ENCODE results near the gene POMGNT1.
A peak's percentile ranks its signal among the peaks of the same experiment; 100 is the strongest.

Gene POMGNT1

DNA sequence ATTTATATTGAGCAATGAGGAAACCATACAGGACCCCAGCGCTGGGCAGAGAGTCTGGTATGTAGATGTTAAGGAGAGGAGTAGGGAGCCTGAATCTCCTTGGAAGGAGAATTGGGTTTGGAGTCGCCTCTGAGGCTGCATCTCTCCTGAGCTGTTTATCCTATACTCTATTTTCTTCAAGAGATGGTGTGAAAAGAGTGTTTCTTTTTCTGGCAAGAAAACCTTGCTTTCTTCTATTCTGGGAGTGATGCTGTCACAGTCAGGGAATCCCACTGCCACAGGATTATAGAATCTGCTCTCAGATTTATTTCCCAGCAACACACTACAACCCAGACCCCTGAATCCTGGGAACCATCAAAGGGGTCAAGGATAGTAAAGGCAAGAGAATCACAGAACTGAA is 8.2 kb upstream of the POMGNT1 start:
- no peak for DNase-seq

- DNase-seq: no peak
Measured at GRCh38 chr1:46205791-46206190, 7.6 kb upstream of the POMGNT1 start.

DNA sequence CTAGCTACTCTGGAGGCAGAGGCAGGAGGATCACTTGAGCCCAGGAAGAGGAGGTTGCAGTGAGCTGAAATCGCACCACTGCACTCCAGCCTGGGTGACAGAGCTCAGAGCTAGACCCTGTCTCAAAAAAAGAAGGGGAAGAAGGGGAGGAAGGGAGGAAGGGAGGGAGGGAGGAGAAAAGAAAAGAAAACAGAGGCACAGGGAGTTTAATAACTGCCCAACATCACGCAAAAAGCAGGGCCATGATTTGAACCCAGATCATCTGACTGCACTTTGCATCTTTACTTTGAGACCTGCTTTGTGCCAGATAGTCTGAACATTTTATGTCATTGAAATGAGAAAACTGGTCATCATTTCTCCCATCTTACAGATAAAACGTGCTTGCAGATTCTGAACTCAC is 6.9 kb upstream of the POMGNT1 start:
- DNase-seq: no peak

- DNase-seq: no peak
Measured at GRCh38 chr1:46204406-46204742, 6.1 kb upstream of the POMGNT1 start.

DNA sequence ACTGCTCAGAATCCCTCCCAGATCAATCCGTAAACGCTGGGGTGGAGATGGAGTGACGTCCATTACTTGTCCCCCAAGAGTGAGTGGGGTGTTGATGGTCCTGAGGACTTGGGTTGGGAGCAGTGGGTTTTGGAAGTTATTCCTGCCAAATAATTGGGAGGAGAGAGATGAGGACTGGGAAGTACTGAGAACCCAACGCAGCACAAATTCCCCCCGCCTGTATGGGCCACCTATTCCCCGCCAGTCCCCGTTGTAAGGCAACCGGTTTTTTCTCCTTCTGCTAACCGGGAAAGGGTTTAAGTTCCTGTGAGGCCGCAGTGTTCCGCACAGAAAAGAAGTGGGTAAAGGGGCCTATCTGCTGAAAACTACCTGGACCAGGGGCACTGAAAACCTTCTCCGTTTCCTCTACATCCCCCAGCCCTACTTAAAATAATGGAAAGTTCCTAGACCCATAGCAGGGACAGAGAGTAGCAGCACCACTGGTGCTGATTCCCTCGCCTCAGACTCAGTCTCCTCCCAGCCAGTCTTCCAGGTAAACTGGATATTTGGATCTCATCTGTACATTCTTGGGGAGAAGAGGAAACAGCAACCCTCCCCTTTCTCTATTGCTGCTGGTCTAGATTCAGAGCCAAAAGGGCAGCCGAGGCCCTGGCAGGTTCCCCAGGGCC is 5.6 kb upstream of the POMGNT1 start:
- DNase-seq: no peak

- DNase-seq: no peak
Measured at GRCh38 chr1:46199233-46199749, 1.1 kb upstream of the POMGNT1 start.

- no peak for DNase-seq
Measured at GRCh38 chr1:46197560-46197963, 672 bp downstream of the POMGNT1 start.

GRCh38 chr1:46196609-46197008 is 1.6 kb downstream of the POMGNT1 start:
- DNase-seq: no peak

DNA sequence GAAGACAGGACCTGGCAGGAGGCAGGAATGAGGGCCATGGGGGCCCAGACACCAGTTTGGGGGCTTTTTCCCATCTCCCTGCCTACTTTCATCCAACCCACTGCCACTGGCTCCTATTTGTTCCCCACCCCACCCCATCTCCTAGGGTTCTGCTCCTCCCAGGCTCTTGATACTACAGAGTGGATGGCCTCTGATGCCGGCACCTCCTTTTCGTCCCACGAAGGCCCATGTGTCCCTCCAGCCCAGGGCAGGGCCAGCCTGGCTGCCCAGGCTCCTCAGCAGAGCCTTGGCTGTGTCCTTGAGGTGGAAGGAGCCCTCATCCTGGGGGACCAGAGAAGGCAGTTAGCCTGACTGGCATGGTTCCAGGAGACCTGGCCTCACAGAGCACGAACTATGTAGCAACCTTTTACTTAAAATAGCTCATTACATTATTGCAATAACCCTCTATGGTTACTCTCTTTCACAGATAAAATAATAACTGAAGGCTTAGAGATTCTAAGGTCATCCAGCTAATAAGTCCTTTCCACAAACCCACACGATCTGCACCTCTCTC is 3.5 kb downstream of the POMGNT1 start:
- DNase-seq: no peak

DNA sequence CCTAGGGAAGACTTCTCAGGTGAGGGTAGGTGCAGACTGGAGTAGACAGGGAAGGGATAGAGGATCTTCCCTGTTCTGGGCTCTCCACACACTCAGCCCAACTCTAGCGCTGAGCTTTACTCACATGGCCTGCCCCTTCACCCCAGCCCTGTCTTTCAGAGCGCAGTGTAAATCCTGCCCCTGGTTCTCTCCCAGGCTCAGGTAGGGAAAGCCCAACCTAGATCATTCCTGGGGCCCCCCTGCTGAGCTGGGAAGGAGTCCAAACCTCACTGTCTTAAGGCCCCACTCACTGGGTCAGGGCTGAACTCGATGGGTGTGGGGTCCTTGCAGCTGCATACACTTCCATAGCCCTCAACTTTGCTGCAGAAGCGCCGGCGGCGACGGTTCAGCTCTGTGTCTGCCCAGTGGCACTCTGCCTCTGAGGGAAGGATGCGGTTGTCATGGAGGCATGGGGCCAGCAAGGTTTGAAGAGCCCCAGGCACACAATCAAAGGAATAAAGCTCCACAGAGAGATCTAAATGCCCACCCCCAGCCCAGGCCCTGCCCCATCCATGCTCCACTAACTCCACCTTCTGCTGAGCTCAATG is 4.2 kb downstream of the POMGNT1 start:
- no peak for DNase-seq

GRCh38 chr1:46193285-46193684 is 4.9 kb downstream of the POMGNT1 start:
- no peak for DNase-seq

DNA sequence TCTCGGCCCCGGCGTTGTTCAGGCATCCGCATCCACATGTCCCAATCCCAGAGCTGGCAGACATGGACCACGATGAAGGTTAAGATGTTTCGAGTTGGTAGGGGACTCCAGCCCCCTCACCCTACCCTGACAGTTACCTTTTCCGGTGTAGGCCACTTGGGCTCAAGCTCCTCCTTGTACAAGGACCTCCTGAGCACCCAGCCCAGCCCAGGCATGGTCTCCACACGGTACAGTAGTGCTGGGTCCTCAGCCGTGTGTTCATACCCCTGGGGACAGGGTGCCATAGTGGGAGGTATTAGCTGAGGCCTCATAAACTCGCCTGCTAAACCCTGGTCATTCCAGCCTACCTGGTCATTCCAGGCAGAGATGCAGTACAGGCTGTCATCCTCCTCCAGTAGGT is 6.1 kb downstream of the POMGNT1 start:
- no peak for DNase-seq

DNA sequence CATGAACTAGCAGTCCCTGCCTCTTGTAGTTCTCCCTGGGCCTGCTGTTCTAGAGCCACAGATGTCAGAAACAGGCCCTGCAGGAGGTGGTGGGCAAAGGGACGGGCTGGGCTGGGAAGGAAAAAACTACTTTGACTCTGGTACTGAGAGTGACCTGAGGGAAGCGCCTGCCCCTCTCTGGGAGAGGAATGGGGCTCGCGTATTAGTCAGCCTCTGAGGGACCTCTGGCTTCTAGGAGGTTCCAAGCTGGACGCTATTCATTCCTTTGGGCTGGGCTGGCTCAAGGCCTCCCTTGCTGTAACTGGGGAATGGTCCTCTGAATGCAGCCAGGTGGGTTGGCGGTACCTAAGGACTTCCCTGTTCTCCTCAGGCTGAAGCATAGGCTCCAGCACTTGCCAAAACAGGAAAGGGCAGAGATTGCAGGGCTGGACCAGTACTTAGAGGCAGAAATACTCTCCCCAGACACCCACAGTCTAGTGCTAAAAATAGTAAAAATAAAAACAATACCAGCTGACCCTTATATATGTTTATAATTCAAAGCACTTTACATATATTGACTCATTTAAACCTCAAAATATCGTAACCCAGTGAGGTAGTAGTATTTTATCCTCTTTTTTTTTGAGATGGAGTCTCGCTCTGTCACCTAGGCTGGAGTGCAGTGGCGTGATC is 7.1 kb downstream of the POMGNT1 start:
- no peak for DNase-seq

DNA sequence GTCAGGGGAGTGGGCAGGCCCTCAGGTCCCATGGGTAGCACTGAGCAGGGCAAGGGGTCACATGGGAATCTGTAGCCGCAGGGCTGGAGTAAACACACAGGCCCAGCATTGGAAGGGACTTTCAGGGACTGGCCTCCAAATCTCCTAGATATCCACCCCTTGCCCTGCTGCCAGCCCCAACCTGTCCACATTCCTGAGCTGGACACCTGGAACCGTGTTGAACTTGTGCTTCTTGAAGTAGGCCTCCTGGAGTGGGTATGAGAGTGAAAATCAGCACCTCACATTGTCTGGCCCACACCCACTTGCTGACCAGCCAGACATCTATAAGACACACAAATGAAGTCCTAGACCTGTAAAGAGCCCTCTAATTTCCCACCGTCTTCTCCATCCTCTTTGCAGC is 7.7 kb downstream of the POMGNT1 start:
- DNase-seq: no peak

DNA sequence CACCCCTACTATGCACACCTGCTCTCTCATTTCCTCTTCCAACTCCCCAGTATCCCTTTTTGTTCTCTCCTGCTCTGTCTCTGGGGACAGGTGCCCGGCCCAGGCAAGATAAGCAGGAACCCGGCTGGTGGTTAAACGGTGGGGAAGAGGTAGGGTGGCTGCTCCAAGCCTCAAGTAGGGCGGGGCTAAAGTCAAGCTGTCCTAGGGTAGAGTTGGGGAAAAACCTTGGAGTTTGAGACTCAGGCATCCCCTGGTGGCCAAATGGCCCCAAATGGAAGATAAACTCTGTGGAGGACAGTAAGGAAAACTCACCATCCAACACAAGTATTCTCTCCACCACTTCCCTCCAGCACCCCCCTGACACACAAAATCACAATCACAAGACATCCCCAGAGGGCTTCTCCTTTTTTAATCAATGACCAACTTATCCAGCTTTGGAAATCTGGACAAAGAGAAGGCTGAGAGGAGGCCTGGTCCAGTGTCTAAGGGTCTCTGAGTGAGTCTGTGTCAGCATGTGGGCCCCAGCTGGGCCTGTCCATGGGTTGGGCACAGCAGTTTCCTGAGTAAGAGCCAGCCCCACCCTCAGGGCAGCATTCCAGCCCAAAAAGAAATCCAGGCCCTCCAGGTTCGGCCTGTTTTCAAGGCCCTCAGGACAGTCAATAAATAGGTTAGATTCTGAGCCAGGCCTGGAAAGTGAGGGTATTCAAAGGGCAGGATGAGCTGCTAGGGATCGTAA is 9.8 kb downstream of the POMGNT1 start:
- no peak for DNase-seq

DNA sequence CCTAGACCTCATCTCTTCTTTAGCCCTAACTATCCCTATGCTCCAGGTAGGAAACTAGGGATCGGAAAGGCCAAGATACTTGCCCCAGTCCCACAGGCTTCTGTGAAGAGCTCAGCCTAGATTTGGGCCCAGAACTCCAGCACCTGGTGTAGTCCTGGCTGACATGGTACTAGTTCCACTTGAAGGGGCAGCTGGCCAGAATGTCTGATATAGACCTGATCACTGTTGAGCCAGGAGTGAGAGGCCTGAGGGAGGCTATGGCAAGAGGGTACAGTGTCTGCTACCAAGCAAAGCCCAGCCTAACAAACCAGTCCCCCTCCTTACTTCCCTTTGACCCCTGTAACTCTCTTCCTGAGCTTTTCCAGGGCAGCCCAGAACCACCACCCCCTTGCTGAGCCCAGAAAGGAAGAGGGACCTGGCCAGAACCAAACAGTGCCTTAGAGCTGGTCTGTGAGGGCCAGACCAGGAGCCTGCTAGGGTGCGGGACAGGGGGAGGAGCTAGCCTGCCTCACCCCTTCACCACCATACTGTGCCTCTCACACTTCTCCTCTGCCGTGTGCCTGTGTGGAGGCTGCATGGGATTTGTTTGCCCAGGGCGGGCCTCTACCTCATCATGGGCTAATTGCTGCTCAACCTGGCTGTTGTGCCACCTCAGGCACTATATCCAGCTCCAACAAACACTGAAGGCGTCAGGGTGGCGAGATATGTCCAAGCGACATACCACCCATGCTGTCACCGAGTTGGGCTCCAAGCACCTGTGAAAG is 10.9 kb downstream of the POMGNT1 start:
- no peak for DNase-seq

DNA sequence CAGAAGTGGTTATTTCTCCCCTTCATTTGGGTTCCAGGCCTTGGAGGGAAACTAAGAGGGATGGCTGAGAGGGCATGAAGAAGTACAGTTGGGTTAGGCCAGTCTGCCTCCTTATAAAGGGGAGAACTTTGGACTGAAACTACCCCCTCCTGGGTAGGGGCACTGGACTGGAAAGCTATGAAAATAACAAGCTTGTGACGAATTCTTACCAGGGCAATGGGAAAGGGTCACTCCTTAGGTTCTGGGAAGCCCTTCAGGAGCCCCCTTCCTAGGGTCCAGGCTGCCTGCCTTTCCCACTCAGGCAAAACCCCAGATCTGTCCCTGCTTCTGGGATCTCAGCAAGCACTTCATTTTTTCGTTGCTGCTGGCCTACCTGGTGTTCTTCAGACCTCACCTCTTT is 12.2 kb downstream of the POMGNT1 start:
- no peak for DNase-seq

GRCh38 chr1:46184920-46185658 is 13.1 kb downstream of the POMGNT1 start:
- DNase-seq: peak; percentile 72

DNA sequence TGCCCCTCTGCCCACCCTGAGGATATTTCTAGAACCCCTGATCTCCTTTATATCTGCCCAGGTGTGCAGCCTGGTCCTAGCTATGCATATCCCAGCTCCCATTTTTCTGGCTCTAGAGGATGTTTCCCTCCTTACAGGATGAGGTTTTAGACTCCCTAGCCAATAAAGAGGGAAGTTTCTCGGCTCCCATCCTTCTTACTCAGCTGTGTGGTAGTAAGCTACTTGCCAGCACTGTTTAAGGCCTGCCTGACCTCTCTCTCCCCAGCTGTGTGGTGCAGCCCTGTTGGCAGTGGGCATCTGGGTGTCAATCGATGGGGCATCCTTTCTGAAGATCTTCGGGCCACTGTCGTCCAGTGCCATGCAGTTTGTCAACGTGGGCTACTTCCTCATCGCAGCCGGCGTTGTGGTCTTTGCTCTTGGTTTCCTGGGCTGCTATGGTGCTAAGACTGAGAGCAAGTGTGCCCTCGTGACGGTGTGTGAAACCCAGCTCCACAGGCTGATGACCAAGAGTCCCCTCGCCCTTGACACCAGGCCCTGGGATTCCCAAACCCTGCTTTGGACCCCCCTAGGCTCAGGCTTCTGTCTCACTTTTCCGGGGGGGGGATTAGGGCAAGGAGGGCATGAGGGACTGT is 14.2 kb downstream of the POMGNT1 start:
- no peak for DNase-seq

DNA sequence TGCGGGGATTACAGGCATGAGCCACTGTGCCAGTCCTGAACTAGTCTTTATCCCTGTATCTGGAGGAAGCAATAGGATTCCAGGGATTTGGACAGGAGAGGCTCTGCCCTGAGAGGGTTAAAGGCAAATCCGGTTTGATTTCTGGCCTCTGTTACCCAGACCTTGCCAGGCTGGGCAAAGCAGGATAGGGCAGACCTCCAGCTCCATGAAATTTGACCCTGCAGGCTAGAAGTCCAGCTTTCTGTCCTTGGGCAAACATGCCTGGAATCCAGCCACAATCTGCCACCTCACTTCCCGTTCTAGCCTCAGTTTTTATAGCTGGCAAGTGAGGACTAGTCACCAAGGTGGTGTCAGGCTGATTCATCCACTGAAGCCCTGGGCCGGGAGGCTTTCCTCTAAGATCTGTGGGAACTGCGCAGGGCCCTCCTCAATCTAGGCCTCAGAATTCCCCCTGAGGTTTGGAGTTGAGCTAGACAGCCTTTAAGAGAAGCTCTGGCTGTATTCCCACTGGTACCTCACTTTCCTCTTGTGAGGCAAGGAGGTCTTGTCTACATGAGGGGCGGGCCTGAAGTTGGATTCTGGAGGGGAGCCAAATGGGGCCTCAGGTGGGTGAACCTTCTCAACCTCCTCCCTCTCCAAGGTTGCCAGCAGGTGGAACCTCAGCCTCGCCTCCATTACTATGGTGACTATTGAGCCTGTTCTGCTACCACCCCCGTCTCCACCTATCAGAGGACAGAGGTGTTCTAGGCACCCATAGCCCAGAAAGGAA is 15.0 kb downstream of the POMGNT1 start:
- no peak for DNase-seq

All from activated CD8-positive, alpha-beta memory T cell treated with anti-CD3 and anti-CD28 coated beads, Interleukin-2, amount 50 U/mL, for 48 hours (primary cell).